Measurements from ENCODE around the gene DPH2.

The DPH2 gene

DNA sequence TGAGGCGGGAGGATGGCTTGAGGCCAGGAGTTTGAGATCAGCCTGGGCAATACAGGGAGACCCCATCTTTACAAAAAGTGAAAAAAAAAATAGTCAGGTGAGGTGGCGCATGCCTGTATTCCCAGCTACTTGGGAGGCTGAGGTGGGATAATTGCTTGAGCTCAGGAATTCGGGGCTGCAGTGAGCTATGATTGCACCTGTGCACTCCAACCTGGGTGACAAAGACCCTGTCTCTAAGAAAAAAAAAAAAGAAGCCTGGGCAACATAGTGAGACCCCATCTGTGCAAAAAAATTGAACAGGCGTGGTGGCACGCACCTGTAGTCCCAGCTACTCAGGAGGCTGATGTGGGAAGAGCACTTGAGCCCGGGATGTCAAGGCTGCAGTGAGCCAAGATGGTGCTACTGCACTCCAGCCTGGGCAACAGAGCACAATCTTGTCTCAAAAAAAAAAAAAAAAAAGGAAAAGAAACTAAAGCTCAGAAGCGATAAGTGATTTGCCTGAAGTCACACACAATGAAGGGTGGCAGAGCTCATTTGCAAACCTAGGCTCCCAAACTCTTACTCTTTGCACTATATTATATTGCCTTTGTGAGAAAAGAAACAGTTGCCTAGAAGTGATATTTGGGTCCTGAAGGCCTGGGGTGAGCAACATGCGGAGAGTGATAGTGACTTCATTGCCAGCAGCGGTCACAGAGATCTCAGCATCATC, 23.6 kb downstream of the DPH2 start:
- TF ChIP-seq, protein P1, sequence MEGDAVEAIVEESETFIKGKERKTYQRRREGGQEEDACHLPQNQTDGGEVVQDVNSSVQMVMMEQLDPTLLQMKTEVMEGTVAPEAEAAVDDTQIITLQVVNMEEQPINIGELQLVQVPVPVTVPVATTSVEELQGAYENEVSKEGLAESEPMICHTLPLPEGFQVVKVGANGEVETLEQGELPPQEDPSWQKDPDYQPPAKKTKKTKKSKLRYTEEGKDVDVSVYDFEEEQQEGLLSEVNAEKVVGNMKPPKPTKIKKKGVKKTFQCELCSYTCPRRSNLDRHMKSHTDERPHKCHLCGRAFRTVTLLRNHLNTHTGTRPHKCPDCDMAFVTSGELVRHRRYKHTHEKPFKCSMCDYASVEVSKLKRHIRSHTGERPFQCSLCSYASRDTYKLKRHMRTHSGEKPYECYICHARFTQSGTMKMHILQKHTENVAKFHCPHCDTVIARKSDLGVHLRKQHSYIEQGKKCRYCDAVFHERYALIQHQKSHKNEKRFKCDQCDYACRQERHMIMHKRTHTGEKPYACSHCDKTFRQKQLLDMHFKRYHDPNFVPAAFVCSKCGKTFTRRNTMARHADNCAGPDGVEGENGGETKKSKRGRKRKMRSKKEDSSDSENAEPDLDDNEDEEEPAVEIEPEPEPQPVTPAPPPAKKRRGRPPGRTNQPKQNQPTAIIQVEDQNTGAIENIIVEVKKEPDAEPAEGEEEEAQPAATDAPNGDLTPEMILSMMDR (IDR thresholded peaks at IDR 0.05; ENCODE audit: low read depth, low read length, missing control alignments), result no peak
- no peak overlapping the region for H3K4me3 ChIP-seq (replicated peaks; ENCODE audit: low read depth, low read length)
- DNase-seq (ENCODE audit: extremely low read depth, low read depth), result no peak

- TF ChIP-seq, protein P1 (IDR thresholded peaks at IDR 0.05; ENCODE audit: low read depth, low read length, missing control alignments), result no peak
- H3K4me3 ChIP-seq (replicated peaks; ENCODE audit: low read depth, low read length), result no peak overlapping the region
- no peak for DNase-seq (ENCODE audit: extremely low read depth, low read depth)
Measured at GRCh38 chr1:43994071-43994470, 24.3 kb downstream of the DPH2 start.

GRCh38 chr1:43994794-43995790, 25.3 kb downstream of the DPH2 start:
- H3K4me3 ChIP-seq (replicated peaks; ENCODE audit: low read depth, low read length), result no peak overlapping the region
- TF ChIP-seq, protein P1 (IDR thresholded peaks at IDR 0.05; ENCODE audit: low read depth, low read length, missing control alignments), result peak; percentile 47
- no peak for DNase-seq (ENCODE audit: extremely low read depth, low read depth)

DNA sequence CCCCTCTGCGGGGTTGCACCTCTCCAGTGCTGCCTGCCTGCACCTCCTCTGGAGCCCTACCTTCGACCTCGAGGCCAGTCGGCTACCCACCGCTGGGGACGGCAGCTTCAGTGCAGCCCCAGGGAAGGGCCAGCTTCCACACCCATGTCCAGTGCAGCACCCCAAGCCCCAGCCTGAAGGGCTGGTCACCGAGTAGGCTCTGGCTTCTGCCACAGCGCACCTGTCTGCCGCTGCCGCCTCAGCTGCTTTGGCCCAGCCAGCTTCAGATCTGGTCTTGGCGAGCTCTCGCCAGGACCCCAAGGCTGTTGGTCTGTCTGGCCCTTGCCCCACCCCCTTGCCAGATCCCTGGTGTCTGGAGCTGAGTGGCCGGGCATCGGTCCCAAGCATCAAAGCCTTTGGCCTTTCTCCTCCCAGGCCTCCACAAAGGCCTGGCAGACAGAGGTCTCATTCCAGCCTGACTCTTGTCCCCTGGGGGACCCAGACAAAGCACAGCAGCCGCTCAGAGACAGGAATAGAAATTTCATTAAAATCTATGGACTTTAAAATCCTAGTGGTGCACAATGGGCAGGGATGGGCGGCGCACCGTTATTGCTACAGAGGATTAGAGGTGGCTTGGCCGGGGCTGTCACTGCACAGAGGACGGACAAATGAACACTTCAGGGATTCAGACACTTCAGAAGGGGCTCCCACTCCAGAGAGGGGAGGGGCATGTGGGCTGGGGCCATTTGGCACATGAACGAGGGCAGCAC, 26.3 kb downstream of the DPH2 start:
- H3K4me3 ChIP-seq (replicated peaks; ENCODE audit: low read depth, low read length), result no peak overlapping the region
- no peak for DNase-seq (ENCODE audit: extremely low read depth, low read depth)
- TF ChIP-seq, protein P1 (IDR thresholded peaks at IDR 0.05; ENCODE audit: low read depth, low read length, missing control alignments), result no peak

GRCh38 chr1:43996733-43997115, 26.9 kb downstream of the DPH2 start:
- TF ChIP-seq, protein P1 (IDR thresholded peaks at IDR 0.05; ENCODE audit: low read depth, low read length, missing control alignments), result no peak
- H3K4me3 ChIP-seq (replicated peaks; ENCODE audit: low read depth, low read length), result no peak overlapping the region
- DNase-seq (ENCODE audit: extremely low read depth, low read depth), result no peak

DNA sequence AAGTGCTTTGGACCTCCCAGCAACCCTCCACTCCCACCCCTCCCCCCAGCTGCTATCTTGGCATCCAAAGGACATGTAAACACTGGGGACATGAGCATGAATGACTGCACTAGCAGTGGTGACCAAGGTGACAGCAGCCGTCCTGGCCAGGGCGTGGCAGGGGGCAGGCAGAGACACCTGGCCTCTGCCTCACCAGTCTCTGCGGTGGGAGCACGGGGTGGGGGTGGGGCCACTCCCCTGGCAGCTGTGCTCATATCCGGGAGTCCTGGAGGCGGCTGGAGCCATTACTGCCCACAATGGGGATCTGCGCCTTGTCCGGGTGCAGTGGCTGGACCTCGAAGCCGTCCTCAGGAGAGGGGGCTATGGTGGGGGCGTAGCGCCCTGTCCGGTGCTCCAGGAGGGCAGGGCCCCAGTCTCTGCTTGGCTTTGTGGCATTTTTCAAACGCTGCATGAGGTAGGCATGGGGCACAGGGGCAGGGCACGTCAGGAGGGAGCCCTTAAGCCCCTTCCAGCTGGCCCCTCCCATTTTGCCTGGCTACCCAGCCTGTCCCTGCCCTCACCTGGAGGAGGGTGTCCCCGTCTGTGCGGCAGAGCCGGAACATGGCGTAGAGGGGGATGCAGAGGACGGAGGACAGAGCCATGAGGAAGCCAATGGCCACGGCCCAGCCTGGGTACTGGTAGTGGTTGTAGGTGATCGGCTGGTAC, 27.6 kb downstream of the DPH2 start:
- TF ChIP-seq, protein P1 (IDR thresholded peaks at IDR 0.05; ENCODE audit: low read depth, low read length, missing control alignments), result no peak
- no peak for DNase-seq (ENCODE audit: extremely low read depth, low read depth)
- H3K4me3 ChIP-seq (replicated peaks; ENCODE audit: low read depth, low read length), result no peak overlapping the region
